Measurements from ENCODE around the gene PTPRD.

Gene PTPRD

GRCh38 chr9:8799615-8800014, 1813.2 kb downstream of the PTPRD start:
- DNase-seq = no peak

DNA sequence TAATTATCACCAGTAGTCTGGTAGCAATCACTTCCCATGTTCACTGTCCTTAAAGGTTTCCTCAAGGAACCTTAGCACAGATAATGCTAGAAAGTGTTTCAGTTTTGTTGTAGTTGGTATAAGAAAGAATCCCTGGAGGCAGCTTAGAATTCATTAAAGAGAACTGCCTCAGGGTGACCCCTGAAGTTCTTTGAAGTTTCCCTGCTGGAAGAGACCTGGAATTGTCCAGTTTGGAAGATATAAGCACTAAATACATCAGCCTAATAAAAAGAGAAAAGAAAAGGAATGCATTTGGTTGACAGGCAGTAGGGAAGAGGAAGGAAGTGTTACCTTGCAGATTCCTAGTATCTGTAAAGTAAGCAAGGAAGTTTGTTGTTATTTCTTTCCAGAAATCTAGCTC, 1813.6 kb downstream of the PTPRD start:
- no peak for DNase-seq

DNA sequence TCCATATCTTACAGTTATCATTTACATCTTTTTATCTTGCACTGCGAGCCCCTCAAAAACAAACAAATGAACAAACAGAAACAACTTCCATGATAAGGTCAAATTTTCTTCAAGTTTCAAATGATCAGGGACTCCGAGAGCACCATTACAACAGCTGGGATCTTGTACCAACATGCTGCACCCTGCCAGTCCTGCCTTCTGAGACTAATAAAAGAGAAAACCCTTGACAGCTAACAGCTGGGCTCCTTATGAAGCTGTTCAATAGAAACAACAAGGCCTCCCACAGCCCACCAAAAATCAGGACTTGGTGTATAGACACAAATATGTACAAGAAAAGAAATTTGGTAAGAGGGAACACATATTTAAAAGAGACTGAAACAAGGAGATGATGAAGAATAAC, 1828.0 kb downstream of the PTPRD start:
- DNase-seq = no peak

DNA sequence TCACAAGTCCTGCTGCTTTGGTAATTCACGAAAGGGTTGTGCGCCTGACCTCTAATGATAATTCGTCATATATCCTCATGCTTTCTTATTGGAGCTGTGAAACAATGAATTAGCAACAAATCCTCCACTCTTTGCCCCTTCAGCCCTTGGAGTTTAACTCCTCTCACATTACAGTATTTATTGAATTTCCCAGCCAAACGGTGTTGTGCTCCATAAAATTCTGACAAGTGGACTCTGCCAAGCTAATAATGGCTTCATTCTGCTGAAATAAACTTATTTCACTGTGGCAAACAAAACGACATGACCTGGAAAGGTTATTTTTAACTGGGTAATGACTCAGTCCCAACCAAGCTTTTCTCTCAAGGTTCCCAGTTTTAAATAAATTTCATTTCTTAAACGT, 1828.9 kb downstream of the PTPRD start:
- no peak for DNase-seq

- no peak for DNase-seq
Observed at GRCh38 chr9:8782237-8782636, 1830.6 kb downstream of the PTPRD start.

DNA sequence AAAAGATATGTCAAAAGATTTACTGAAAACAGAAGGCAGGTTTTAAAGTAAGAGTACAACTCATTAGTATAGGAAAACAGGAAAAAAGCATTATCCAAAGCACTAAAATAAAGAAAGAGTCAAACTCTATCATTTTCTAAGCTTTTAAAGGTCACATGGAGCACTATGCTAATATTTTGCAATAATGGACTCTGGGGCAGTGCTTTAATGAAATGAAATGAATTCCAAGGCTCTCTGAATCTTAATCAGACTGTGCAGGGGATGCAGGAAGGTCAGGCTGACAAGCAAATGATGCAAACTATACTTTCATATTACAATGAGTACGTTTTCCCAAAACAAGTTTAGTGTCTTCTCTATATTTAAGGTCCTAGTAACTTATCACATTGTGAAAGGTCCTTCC, 1831.3 kb downstream of the PTPRD start:
- no peak for DNase-seq

- DNase-seq = no peak
Observed at GRCh38 chr9:8780386-8780785, 1832.4 kb downstream of the PTPRD start.

DNA sequence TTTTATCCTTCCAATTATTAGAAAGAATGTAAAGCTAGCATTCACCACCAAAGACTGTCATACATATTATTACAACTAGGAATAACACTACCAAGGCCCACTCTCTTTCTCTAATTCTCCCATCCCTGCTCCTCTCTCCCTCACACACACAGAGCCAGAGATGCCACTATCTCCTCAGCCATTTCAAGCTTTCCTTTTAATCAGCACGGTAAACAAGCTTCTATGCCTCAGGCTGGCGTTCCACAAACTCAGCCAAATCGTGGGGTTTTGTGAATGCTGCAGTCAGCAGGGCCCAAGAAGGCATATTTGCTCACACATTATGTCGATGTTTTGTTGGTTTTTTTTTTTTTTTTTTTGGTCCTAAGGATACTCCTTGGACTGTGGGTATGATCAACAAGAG, 1833.3 kb downstream of the PTPRD start:
- no peak for DNase-seq

- DNase-seq = no peak
Observed at GRCh38 chr9:8778356-8778755, 1834.4 kb downstream of the PTPRD start.

- no peak for DNase-seq
Observed at GRCh38 chr9:8772302-8772701, 1840.5 kb downstream of the PTPRD start.

DNA sequence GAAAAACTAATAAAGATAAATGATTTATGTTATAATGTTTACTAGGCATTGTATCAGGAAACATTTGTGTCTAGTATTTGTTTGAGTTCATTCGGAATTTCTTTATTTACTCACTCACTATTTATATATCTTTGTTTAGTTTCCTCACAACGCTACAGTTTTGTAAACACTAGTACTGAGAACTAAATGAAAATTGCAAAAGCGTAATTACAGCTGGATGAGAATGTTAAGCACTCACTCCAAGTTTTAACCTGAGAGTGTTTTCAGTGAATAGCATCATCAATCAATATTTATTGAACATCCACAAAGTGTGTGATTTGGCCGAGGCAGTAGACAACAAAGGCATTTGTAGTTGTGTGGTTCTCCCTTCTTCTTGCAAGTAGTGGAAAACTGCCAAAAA, 1843.6 kb downstream of the PTPRD start:
- no peak for DNase-seq

- no peak for DNase-seq
Observed at GRCh38 chr9:8766096-8766495, 1846.7 kb downstream of the PTPRD start.

- no peak for DNase-seq
Observed at GRCh38 chr9:8764051-8764450, 1848.8 kb downstream of the PTPRD start.

- no peak for DNase-seq
Observed at GRCh38 chr9:8762479-8763085, 1850.2 kb downstream of the PTPRD start.

GRCh38 chr9:8760000-8760767, 1852.6 kb downstream of the PTPRD start:
- no peak for DNase-seq

GRCh38 chr9:8757881-8758280, 1854.9 kb downstream of the PTPRD start:
- DNase-seq = no peak

GRCh38 chr9:8754751-8755150, 1858.1 kb downstream of the PTPRD start:
- no peak for DNase-seq

- no peak for DNase-seq
Observed at GRCh38 chr9:8751406-8751930, 1861.3 kb downstream of the PTPRD start.

GRCh38 chr9:8750639-8751051, 1862.2 kb downstream of the PTPRD start:
- DNase-seq = no peak

- DNase-seq = no peak
Observed at GRCh38 chr9:8745347-8745746, 1867.5 kb downstream of the PTPRD start.

GRCh38 chr9:8738945-8739344, 1873.9 kb downstream of the PTPRD start:
- no peak for DNase-seq

DNA sequence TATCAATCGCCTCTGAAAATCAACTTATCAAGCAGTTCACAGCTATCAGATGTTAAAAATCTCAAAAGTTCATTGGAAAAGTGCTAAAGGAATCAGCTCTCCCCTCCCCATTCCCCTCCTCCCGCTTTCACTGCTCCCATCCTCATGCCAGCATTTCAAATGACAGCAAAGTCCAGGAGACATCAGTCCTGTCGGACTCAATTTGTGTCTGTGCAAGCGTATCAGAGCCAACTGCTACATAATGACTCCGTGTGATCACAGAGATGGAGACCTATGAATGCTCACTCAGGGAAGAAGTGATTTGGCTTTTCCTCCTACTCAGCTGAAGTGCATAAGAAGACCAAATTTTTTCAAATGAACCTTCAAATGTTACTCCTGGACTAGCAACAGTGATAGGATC, 1876.0 kb downstream of the PTPRD start:
- no peak for DNase-seq

- DNase-seq = no peak
Observed at GRCh38 chr9:8734760-8735159, 1878.0 kb downstream of the PTPRD start.

DNA sequence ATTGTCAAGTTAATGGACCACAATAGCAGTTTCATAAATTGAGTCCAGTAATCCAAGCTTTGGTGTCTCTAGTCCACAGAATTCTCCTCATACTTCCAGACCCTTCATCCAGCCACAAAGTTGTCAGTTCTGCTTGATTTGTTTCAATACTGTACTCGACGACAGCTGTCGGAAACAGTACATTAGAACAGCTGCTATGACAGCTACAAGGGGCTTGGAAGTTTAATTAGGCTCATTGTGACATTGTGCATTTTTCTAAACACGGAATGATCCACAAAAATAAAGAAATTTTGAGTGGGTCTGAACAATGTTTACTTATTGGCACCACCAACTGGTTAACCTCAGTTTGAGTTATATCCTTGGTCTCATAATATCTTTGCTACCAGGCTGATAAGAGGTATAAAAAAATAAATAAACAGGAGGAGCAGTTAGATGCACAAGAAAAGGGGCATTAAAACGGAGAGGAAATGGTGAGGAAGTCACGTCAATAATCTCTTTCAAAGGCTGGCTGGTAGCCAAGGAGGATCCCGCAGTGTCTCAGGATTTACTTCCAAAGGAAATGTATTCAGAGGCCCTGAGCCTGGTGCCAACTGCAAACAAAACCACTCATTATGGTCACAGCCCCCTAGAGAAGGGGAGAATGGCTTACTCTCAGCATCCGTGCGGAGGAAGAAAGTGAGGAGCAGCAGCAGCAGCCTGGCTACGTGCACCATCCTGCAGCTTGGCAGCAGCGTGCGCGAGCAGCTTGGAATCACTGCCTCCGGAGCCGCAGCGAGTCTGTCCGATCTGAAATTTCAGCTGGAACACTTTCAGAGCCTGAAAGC, 1879.5 kb downstream of the PTPRD start:
- DNase-seq = no peak
